Renal pelvis (tissue), 4 donors: Measurements from ENCODE around the gene CLIC5. TPM values are rescaled to one million over a fixed set of nuclear protein-coding genes. Genes with fewer than 3 reads are reported as not detected.
A peak's percentile ranks its signal among the peaks of the same experiment; 100 is the strongest.

ENCODE experiments used
- DNase-seq: peaks from one replicate; pipeline ENCODE4 v3.0.0-alpha.2; 2013
- polyA plus RNA-seq, 3 donors: library from polyadenylated mRNA; unstranded; fragments of 120-200 nt; gene quantifications; one replicate each; pipeline ENCODE4 v1.2.1, GENCODE V29; 2013; ENCODE audit not compliant: insufficient read length in 3 of 3

Gene CLIC5
- polyA plus RNA-seq, 3 donors, result 191 to 218 (median 212) TPM

- DNase-seq, result peak; percentile 11
Measured at GRCh38 chr6:45854149-45854742, 161.4 kb downstream of the CLIC5 start.

DNA sequence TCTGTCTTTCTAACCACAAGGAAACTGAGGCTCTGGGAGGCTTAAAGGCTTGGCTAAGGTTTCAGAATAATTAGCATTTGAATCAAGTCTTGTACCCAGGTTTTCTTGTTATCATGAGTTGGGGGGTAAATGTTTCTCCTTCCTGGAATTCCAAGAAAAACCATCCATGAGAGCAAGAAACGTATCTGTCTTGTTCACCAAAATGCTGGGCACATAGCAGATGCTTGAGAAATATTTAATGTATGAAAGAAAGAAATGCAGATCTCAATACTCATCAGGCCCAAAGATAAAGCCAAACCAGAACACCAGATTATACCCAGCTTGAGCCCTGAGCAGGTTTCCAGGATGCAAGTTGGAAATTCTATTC, 164.6 kb downstream of the CLIC5 start:
- no peak for DNase-seq

DNA sequence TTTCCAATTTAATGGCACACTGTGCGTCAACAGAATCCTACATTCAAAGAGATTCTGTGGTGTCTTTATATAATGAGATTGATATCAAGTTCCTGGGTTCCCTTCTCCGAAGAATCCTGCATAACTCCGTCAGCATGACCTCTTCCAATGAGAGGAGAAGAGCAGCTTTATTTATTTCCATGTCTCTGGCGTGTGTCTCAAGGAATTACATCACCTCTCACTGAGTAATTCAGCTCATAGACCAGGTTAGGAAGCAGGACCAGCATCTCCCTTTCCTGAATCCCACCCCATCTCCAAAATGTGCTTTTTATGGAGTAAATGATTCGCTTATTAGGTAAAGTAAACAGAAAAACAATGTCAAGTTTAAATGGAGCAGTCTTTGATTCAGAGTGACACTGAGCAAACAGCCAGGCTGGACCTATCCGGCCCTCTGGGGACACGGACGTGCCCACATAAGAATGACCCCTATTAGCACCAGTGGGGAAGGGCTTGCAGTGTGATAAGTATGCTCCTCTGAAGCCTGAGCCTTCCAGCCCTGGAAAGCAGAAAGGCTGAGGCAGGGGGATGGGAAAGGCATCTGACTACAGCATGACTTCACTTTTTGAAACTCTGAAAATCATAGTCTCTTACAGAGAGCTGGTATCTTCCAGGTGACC, 165.2 kb downstream of the CLIC5 start:
- no peak for DNase-seq

DNA sequence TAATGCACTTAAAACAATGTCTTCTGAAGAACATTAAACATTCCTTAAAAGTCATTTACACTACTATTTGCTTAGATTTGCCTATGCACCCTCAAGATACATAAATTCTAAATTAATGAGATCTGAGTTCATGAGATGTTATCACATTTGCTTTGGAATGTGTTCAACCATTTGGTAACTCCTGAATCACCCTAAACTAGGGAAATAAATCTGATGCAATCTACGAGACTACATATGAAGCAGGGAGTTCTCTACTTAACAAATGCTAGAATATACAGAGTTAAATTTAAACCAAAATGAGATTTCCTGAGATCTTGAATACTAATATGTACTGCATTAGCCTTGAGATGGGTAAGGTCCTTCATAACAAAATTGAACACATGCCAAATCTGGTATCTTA, 170.1 kb downstream of the CLIC5 start:
- peak; percentile 16 for DNase-seq

- DNase-seq, result no peak
Measured at GRCh38 chr6:45844986-45845385, 170.7 kb downstream of the CLIC5 start.

DNA sequence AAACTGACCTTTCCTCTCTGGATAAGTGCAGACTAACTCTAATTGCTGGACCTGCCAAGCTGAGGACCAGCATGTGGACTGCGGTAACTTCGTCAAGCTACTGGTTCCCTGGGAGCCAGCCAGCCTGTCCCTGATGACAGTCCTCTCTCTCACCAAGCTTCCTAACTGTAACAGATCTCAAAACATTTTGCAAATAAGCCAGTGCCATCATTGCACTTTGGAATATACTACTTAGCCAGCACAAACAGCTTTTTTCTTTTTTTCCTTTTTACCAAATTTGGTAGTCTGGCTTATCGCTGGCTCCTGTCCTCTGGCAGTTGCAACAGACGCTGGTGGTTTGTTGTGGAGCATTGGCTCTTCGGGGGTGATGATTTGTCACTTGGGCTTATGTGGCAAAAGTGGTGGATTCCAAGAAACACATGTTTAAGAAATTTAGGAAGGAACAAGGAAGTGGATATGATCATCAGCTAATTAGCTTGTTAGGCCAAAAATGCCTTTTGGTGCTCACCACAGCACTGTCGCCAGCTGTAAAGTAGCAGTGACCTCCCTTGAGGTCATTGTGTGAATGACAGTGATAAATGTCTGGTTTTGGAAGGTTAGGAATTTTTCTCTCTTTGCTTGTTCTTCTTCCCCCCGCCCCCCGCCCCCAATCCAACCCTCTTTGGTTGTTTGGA, 171.7 kb downstream of the CLIC5 start:
- no peak for DNase-seq

GRCh38 chr6:45841062-45841461, 174.6 kb downstream of the CLIC5 start:
- no peak for DNase-seq

DNA sequence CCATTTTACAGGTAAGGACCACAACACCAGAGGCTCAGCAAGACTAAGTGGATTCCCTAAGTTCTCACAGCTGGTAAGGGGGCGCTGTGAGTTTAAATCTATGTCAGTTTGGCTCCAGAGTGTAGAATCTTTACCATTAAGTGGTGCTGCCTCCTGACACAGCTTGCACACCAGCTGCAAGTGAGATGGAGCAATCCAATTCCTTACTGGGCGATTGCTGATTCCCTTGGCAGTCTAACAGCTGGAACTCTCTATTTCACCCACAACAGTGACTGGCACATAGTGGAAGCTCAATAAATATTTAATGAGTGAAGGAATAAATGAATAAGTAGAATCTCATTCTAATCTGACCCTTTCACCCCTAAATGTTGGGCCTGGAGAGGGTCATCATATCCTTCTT, 176.7 kb downstream of the CLIC5 start:
- DNase-seq, result no peak

DNA sequence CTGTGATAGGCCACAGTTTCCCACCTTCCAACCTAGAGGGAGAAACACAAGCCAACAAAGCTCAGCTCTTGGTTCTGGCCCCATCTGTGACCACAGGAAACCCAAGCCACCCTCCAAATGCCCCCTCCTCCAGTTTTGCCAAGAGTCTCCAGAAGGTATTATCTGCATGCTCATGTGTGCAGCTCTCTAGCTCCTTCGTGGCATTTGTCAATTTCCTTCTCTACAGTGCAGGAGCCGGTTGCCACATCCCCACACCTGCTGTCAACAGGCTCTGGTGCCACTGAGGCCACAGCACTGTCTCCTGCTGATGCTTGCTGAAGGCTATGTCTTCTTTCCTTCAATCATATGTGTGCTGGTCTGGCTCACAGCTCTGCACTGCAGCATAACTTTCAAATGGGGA, 177.2 kb downstream of the CLIC5 start:
- DNase-seq, result no peak

- no peak for DNase-seq
Measured at GRCh38 chr6:45837541-45838200, 178.0 kb downstream of the CLIC5 start.

GRCh38 chr6:45836984-45837383, 178.7 kb downstream of the CLIC5 start:
- no peak for DNase-seq

DNA sequence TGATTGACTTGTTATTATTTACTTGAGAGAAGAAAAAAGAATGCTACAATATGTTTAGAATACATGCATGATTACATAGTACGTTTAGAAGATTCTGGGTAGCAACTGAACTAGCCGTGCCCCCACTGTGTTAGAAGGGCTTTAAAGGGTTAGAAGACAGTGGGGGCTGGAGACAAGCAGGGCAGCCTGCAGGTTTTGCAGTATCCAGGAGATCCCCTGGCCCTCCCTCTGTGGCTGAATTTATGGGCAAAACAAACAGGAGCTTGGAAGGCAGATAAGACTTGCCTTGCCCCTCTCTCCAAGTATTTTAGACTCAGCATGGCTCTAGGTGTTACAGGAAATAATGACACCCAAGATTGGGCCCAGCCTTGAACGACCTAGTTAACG, 179.2 kb downstream of the CLIC5 start:
- no peak for DNase-seq

GRCh38 chr6:45835721-45836437, 179.8 kb downstream of the CLIC5 start:
- no peak for DNase-seq

DNA sequence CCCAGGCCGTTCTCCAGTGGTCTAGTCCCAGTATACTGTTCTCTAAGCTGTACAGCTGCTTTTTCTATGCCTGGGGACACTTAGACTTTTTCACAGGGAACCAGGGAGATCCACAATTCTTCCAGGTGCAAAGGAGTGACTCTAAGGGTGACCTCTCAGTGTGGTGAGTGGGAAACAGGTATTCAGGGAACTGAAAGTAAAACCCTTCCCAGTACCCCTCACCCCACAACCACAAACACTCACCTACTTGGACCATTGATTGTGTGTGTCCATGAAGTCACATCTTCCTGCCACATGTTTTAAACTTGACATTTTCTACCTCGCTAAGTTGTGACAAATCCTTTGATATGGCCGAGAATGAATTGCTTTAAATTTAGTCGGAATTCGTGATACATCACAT, 183.6 kb downstream of the CLIC5 start:
- DNase-seq, result no peak

Other genes with a start within 250 kb of the CLIC5 start
- 10 to 100 TPM; 13.5 to 16.2 (median 15.9) TPM for gene ENPP4, start 114.1 kb upstream of the CLIC5 start, polyA plus RNA-seq
- 10 to 100 TPM; 13.2 to 22.1 (median 18.3) TPM for gene ENPP5, start 155.1 kb upstream of the CLIC5 start, polyA plus RNA-seq